Sigmoid colon (tissue), 7 donors: ENCODE measurements around the gene CDSN. TPM values are rescaled to one million over a fixed set of nuclear protein-coding genes. Genes with fewer than 3 reads are reported as not detected.

Source experiments
- DNase-seq: peaks from one replicate; pipeline ENCODE4 v3.0.0-alpha.2; 2019
- H3K27ac ChIP-seq, 4 donors: fragments of 200-600 bp; sonication (generic); one replicate each; pipeline ENCODE4 v1.5.1; 2016 to 2019; ENCODE audit warnings: mild to moderate bottlenecking in 1 of 4
- H3K27me3 ChIP-seq, 3 donors: fragments of 200-600 bp; sonication (generic); one replicate each; pipeline ENCODE4 v1.5.1; 2019; ENCODE audit warnings: mild to moderate bottlenecking in 1 of 3
- H3K36me3 ChIP-seq, 4 donors: fragments of 200-600 bp; sonication (generic); one replicate each; pipeline ENCODE4 v1.5.1; 2016 to 2019
- H3K4me1 ChIP-seq, 4 donors: fragments of 200-600 bp; sonication (generic); one replicate each; pipeline ENCODE4 v1.5.1; 2017 to 2019
- H3K4me3 ChIP-seq, 4 donors: fragments of 200-600 bp; sonication (generic); one replicate each; pipeline ENCODE4 v1.5.1; 2017 to 2019; ENCODE audit warnings: mild to moderate bottlenecking in 2 of 4, moderate library complexity in 1 of 4
- H3K9me3 ChIP-seq, 4 donors: fragments of 200-600 bp in 3 of 4; sonication (generic) in 3 of 4; one replicate each; pipeline versions ENCODE4 v1.5.1 to v1.6.1; 2013 to 2019
- CTCF ChIP-seq, 4 experiments: fragments of 450-650 bp in 3 of 4; fragments of 200-600 bp in 1 of 4; IDR thresholded peaks; one replicate each; pipeline ENCODE4 v1.5.1; 2016 to 2019; ENCODE audit warnings: antibody characterized with exemption in 4 of 4, mild to moderate bottlenecking in 3 of 4, moderate library complexity in 2 of 4
- EP300 ChIP-seq, 4 donors: sonication (generic); formaldehyde crosslinking; IDR thresholded peaks; one replicate each; pipeline ENCODE4 v1.6.1; 2017; ENCODE audit warnings: antibody characterized with exemption in 4 of 4
- POLR2A ChIP-seq, 2 donors: fragments of 450-650 bp; IDR thresholded peaks; one replicate each; pipeline ENCODE4 v1.6.1; 2016; ENCODE audit warnings: antibody characterized with exemption in 2 of 2, mild to moderate bottlenecking in 2 of 2, moderate library complexity in 2 of 2
- POLR2AphosphoS5 ChIP-seq, 4 donors: sonication (generic); formaldehyde crosslinking; IDR thresholded peaks; one replicate each; pipeline ENCODE4 v1.6.1; 2017; ENCODE audit warnings: antibody characterized with exemption in 4 of 4
- WGBS, 2 donors: extraction: QIAGEN DNeasy Blood & Tissue Kit; methylation state at CpG; one replicate each; pipeline ENCODE4 v1.1.7; 2013; 5-methylcytosine and 5-hydroxymethylcytosine counted together
- intact Hi-C: fragments of 100-400 bp; cut with DNase I; formaldehyde crosslinking; loops from one replicate; pipeline ENCODE4 v1.15.1; 2023
- polyA plus RNA-seq, 3 donors: library from polyadenylated mRNA; stranded (reverse); fragments of 200-250 nt; gene quantifications; one replicate each; pipeline ENCODE4 v1.2.3, GENCODE V29; 2013
- total RNA-seq, 4 donors: library from RNA; depleted of rRNA; stranded (reverse); fragments of >200 nt; gene quantifications; one replicate each; pipeline ENCODE4 v1.1.0, GENCODE V29; 2016
- donor health status: healthy with polysubstance abuse.
- donor health status: Bipolar disorder and iron deficiency.
- donor health status: healthy.

Gene CDSN
- total and polyA plus RNA-seq, 7 donors, result not detected

GRCh38 chr6:31110825-31111582, 9.2 kb downstream of the CDSN start:
- no peaks in the 10 kb centered on the region for H3K27me3 ChIP-seq
- intact Hi-C loops, result no loop called here
- H3K9me3 ChIP-seq, result no peaks in the 10 kb centered on the region
- no peaks in the 10 kb centered on the region for H3K36me3 ChIP-seq
- TF ChIP-seq EP300 (IDR thresholded peaks at IDR 0.05) (no peak), POLR2A (IDR thresholded peaks at IDR 0.05) (no peak), CTCF (IDR thresholded peaks at IDR 0.05) (no peak), POLR2AphosphoS5 (IDR thresholded peaks at IDR 0.05) (no peak)
- DNase-seq, result no peak
- WGBS, 2 donors, result 76 to 80% methylated on average over 11 of the region's 11 CpGs
- H3K27ac ChIP-seq, result no peak overlapping the region
- H3K4me1 ChIP-seq, result peaks cover 0 to 24% (median 22%) of the 10 kb centered on the region in 4 donors
- no peak overlapping the region for H3K4me3 ChIP-seq

GRCh38 chr6:31107052-31107451, 13.2 kb downstream of the CDSN start:
- DNase-seq, result no peak
- Histone ChIP-seq H3K4me3 (no peak overlapping the region), H3K9me3 (no peaks in the 10 kb centered on the region), H3K4me1 (no peaks in the 10 kb centered on the region), H3K27me3 (no peaks in the 10 kb centered on the region), H3K27ac (no peak overlapping the region), H3K36me3 (no peaks in the 10 kb centered on the region)
- 72 to 80% methylated on average over 4 of the region's 4 CpGs for WGBS, 2 donors
- TF ChIP-seq POLR2A (IDR thresholded peaks at IDR 0.05) (no peak), CTCF (IDR thresholded peaks at IDR 0.05) (no peak), EP300 (IDR thresholded peaks at IDR 0.05) (no peak), POLR2AphosphoS5 (IDR thresholded peaks at IDR 0.05) (no peak)
- intact Hi-C loops, result no loop called here

- H3K4me1 ChIP-seq, result no peaks in the 10 kb centered on the region
- no peaks in the 10 kb centered on the region for H3K36me3 ChIP-seq
- intact Hi-C loops, result no loop called here
- H3K9me3 ChIP-seq, result no peaks in the 10 kb centered on the region
- 96 to 97% methylated on average over 2 of the region's 2 CpGs for WGBS, 2 donors
- H3K27ac ChIP-seq, result no peak overlapping the region
- DNase-seq, result no peak
- H3K4me3 ChIP-seq, result no peak overlapping the region
- TF ChIP-seq POLR2A (IDR thresholded peaks at IDR 0.05), result no peak
- TF ChIP-seq POLR2AphosphoS5 (IDR thresholded peaks at IDR 0.05), result no peak
- TF ChIP-seq CTCF (IDR thresholded peaks at IDR 0.05), result no peak
- TF ChIP-seq EP300 (IDR thresholded peaks at IDR 0.05), result no peak
- H3K27me3 ChIP-seq, result no peaks in the 10 kb centered on the region
Measured at GRCh38 chr6:31103136-31103535, 17.1 kb downstream of the CDSN start.

- Histone ChIP-seq H3K4me1 (no peaks in the 10 kb centered on the region), H3K36me3 (no peaks in the 10 kb centered on the region), H3K27ac (no peak overlapping the region), H3K9me3 (no peaks in the 10 kb centered on the region), H3K4me3 (no peak overlapping the region), H3K27me3 (no peaks in the 10 kb centered on the region)
- no peak for TF ChIP-seq POLR2A (IDR thresholded peaks at IDR 0.05)
- no peak for TF ChIP-seq POLR2AphosphoS5 (IDR thresholded peaks at IDR 0.05)
- TF ChIP-seq CTCF (IDR thresholded peaks at IDR 0.05), result no peak
- TF ChIP-seq EP300 (IDR thresholded peaks at IDR 0.05), result no peak
- intact Hi-C loops, result no loop called here
- WGBS, 2 donors, result 87 to 94% methylated on average over 4 of the region's 4 CpGs
- DNase-seq, result no peak
Measured at GRCh38 chr6:31098449-31098938, 21.8 kb downstream of the CDSN start.
